GM12864 (cell line): ENCODE measurements around the gene TRMT1L.

ENCODE experiments used
- DNase-seq: peaks from one replicate; pipeline ENCODE4 v3.0.0-alpha.2; 2011; ENCODE audit warnings: low read depth
- H3K4me3 ChIP-seq: 2 replicates; pipeline ENCODE4 v1.5.1; 2011; ENCODE audit warnings: mild to moderate bottlenecking, low read depth, low read length, control low read depth
- TF ChIP-seq, protein P1 (sequence below): IDR thresholded peaks from 2 replicates; pipeline ENCODE4 v1.5.1; 2011; ENCODE audit warnings: low read depth, mild to moderate bottlenecking, moderate library complexity, low read length, control low read depth, inconsistent platforms; ENCODE audit errors: missing control alignments

TRMT1L gene

DNA sequence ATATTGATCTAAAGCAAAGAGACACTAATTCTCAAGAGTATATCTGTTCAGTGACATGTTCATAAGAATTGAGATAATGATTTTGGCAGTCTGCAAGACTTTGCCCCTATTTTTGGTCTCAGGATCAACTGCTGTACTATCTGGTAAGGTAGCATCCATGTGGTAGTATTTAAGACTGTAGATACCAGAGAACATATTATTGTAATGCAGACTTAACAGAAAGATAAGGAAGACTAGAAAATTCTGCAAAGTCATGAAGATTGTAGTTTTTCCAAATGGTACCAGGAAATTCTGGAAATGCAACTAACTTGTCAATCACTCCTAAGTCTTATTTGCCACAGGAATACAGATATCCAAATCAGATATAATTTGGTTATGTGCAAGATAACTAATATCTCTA lies 76.3 kb downstream of the TRMT1L start:
- no peak for DNase-seq
- H3K4me3 ChIP-seq: no peak overlapping the region
- TF ChIP-seq, protein P1, sequence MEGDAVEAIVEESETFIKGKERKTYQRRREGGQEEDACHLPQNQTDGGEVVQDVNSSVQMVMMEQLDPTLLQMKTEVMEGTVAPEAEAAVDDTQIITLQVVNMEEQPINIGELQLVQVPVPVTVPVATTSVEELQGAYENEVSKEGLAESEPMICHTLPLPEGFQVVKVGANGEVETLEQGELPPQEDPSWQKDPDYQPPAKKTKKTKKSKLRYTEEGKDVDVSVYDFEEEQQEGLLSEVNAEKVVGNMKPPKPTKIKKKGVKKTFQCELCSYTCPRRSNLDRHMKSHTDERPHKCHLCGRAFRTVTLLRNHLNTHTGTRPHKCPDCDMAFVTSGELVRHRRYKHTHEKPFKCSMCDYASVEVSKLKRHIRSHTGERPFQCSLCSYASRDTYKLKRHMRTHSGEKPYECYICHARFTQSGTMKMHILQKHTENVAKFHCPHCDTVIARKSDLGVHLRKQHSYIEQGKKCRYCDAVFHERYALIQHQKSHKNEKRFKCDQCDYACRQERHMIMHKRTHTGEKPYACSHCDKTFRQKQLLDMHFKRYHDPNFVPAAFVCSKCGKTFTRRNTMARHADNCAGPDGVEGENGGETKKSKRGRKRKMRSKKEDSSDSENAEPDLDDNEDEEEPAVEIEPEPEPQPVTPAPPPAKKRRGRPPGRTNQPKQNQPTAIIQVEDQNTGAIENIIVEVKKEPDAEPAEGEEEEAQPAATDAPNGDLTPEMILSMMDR: no peak

DNA sequence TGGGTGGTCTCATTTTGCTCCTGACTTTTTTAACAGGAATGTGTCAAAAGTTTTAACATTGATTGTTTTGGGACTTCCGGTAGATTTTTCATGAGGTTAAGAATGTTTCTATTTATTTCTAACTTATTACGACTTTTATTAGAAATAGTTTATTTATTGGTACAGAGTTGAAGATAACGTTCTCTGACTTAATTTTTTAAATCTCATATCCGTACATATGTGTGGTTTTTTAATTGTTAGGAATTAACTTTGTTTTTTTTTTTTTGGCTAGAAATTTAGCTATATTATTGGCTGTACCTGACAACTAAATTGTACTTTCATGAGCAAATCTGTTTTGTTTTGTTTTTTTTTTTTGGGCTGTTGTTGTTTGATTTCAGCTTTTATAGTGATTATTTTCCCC lies 79.4 kb downstream of the TRMT1L start:
- no peak for DNase-seq
- TF ChIP-seq, protein P1: no peak
- no peak overlapping the region for H3K4me3 ChIP-seq

DNA sequence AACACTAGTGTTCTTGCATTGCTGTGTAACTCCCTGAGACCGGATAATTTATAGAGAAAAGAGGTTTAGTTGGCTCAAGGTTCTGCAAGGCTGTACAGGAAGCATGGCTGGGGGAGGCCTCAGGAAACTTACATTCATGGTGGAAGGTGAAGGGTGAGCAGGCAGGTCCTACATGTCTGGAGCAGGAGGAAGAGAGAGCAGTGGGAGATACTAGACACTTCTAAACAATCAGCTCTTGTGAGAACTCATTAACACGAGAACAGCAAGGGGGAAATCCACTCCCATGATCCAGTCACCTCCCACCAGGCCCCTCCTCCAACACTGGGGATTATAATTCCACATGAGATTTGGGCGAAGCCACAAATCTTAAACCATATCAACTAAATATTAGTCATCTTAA lies 81.3 kb downstream of the TRMT1L start:
- no peak for DNase-seq
- H3K4me3 ChIP-seq: no peak overlapping the region
- TF ChIP-seq, protein P1: no peak

DNA sequence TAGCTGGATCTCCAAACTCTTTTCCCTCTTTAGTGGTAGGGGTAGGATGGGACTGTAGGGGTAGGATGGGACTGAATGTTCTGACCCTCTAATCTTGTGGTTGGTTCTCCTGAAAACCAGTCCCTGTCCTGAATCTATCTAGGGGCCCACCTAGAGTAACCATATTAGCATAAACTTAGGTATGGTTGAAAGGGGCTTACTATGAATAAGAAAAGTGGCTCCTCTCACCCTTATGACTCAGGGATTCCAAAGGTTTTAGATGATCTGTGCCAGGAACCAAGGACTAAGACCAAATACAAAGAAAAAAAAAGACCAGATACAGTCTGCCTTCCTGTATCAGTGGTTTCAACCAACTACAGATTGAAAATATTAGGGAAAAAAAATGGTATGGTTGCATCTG lies 82.4 kb downstream of the TRMT1L start:
- TF ChIP-seq, protein P1: no peak
- no peak for DNase-seq
- H3K4me3 ChIP-seq: no peak overlapping the region

GRCh38 chr1:185073725-185074124 lies 83.0 kb downstream of the TRMT1L start:
- DNase-seq: no peak
- H3K4me3 ChIP-seq: no peak overlapping the region
- TF ChIP-seq, protein P1: no peak

GRCh38 chr1:185070051-185070450 lies 86.7 kb downstream of the TRMT1L start:
- no peak overlapping the region for H3K4me3 ChIP-seq
- TF ChIP-seq, protein P1: no peak
- no peak for DNase-seq

DNA sequence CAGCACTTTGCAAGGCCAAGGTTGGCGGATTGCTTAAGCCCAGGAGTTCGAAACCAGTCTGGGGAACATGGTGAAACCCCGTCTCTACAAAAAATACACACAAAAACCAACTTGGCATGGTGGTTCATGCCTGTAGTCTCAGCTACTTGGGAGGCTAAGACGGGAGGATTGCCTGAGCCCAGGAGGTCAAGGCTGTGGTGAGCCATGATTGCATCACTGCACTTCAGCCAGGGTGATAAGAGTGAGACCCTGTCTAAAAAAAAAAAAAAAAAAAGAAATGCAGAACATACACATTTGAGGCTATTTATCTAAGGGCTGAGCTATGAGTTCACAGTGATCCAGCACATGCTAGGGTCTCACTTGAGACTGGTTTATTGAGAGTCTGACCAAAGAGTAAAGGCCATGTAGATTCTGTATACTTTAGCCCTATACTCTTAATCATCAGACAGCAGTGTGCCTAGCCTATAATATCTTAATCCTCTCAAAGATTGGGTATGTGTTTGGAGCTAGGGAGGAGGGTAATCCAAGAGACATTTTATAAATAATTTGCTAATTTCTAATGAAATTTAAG lies 87.5 kb downstream of the TRMT1L start:
- TF ChIP-seq, protein P1: no peak
- H3K4me3 ChIP-seq: no peak overlapping the region
- DNase-seq: no peak
